ENCODE results near the gene KDM5B. TPM values are rescaled to one million over a fixed set of nuclear protein-coding genes. Genes with fewer than 3 reads are reported as not detected.

Gene KDM5B
- total RNA-seq, 4 donors from 2014 or later = 50.5 to 104 (median 71.7) TPM

- intact Hi-C loops (cut with DNase I; ENCODE audit: low total_unique reads) (no loop called here), in situ Hi-C loops (cut with MboI; ENCODE audit: low pct_ligation_motif_present in 1 of 4, low pct_unique_long_range_greater_than_20kb in 1 of 4, low sequenced_read_pairs in 3 of 4) (no loop called here)
- Histone ChIP-seq H3K4me3 (no peak overlapping the region), H3K27ac (no peak overlapping the region), H3K4me1 (peaks cover 0 to 13% (median 3%) of the 10 kb centered on the region in 4 donors), H3K27me3 (no peaks in the 10 kb centered on the region), H3K36me3 (no peaks in the 10 kb centered on the region), H3K9me3 (no peaks in the 10 kb centered on the region)
- TF ChIP-seq EP300 (IDR thresholded peaks at IDR 0.05; ENCODE audit: low read depth) (no peak), CTCF (IDR thresholded peaks at IDR 0.05) (peak; percentile 32 to 51 (median 35))
- peak; percentile 35 for DNase-seq
- 20 to 68% methylated on average over 1 to 15 of the region's 15 CpGs for WGBS, 2 donors (ENCODE audit: low coverage in 1 of 2)
Measured at GRCh38 chr1:202852163-202852904, 44.1 kb upstream of the KDM5B start.

- no peaks in the 10 kb centered on the region for H3K9me3 ChIP-seq
- H3K36me3 ChIP-seq = no peaks in the 10 kb centered on the region
- intact Hi-C loops (cut with DNase I; ENCODE audit: low total_unique reads) = no loop called here
- H3K27me3 ChIP-seq = no peaks in the 10 kb centered on the region
- H3K4me3 ChIP-seq = no peak overlapping the region
- WGBS, 2 donors (ENCODE audit: low coverage in 1 of 2) = 83 to 95% methylated on average over 4 to 7 of the region's 7 CpGs
- no peak for DNase-seq
- peaks cover 0 to 4% (median 1%) of the 10 kb centered on the region in 4 donors for H3K4me1 ChIP-seq
- TF ChIP-seq EP300 (IDR thresholded peaks at IDR 0.05; ENCODE audit: low read depth) = no peak
- no peak overlapping the region for H3K27ac ChIP-seq
- in situ Hi-C loops (cut with MboI; ENCODE audit: low pct_ligation_motif_present in 1 of 4, low pct_unique_long_range_greater_than_20kb in 1 of 4, low sequenced_read_pairs in 3 of 4) = no loop called here
Measured at GRCh38 chr1:202850593-202851362, 42.6 kb upstream of the KDM5B start.

- no peaks in the 10 kb centered on the region for H3K36me3 ChIP-seq
- H3K4me1 ChIP-seq = no peaks in the 10 kb centered on the region
- in situ Hi-C loops (cut with MboI; ENCODE audit: low pct_ligation_motif_present in 1 of 4, low pct_unique_long_range_greater_than_20kb in 1 of 4, low sequenced_read_pairs in 3 of 4) = no loop called here
- 56 to 57% methylated on average over 1 to 2 of the region's 2 CpGs for WGBS, 2 donors (ENCODE audit: low coverage in 1 of 2)
- H3K27me3 ChIP-seq = no peaks in the 10 kb centered on the region
- TF ChIP-seq POLR2AphosphoS5 (IDR thresholded peaks at IDR 0.05) (no peak), CTCF (IDR thresholded peaks at IDR 0.05) (no peak), EP300 (IDR thresholded peaks at IDR 0.05; ENCODE audit: low read depth) (no peak), POLR2A (IDR thresholded peaks at IDR 0.05) (no peak)
- no peak overlapping the region for H3K27ac ChIP-seq
- no peak for DNase-seq
- no peaks in the 10 kb centered on the region for H3K9me3 ChIP-seq
- no peak overlapping the region for H3K4me3 ChIP-seq
- intact Hi-C loops (cut with DNase I; ENCODE audit: low total_unique reads) = no loop called here
Measured at GRCh38 chr1:202848191-202848542, 39.9 kb upstream of the KDM5B start.

GRCh38 chr1:202844935-202845334, 36.7 kb upstream of the KDM5B start:
- no peaks in the 10 kb centered on the region for H3K27me3 ChIP-seq
- no peaks in the 10 kb centered on the region for H3K36me3 ChIP-seq
- intact Hi-C loops (cut with DNase I; ENCODE audit: low total_unique reads) = loop anchor here (5.0 kb wide), 1 partner anchor 1568 kb away; no protein-coding TSS in a partner anchor
- in situ Hi-C loops (cut with MboI; ENCODE audit: low pct_ligation_motif_present in 1 of 4, low pct_unique_long_range_greater_than_20kb in 1 of 4, low sequenced_read_pairs in 3 of 4) = no loop called here
- no peaks in the 10 kb centered on the region for H3K4me1 ChIP-seq
- TF ChIP-seq EP300 (IDR thresholded peaks at IDR 0.05; ENCODE audit: low read depth) (no peak), CTCF (IDR thresholded peaks at IDR 0.05) (no peak), POLR2AphosphoS5 (IDR thresholded peaks at IDR 0.05) (no peak), POLR2A (IDR thresholded peaks at IDR 0.05) (no peak)
- H3K4me3 ChIP-seq = no peak overlapping the region
- 65 to 80% methylated on average over 1 to 6 of the region's 6 CpGs for WGBS, 2 donors (ENCODE audit: low coverage in 1 of 2)
- DNase-seq = no peak
- H3K27ac ChIP-seq = no peak overlapping the region
- H3K9me3 ChIP-seq = no peaks in the 10 kb centered on the region

All from transverse colon (tissue), 4 donors.